GM12892 (cell line): Measurements from ENCODE around the gene C1orf159.

Experiments
- POLR2A ChIP-seq: IDR thresholded peaks from 2 replicates; pipeline ENCODE4 v1.6.1; 2011; ENCODE audit warnings: low read depth, low read length, control low read depth
- POLR2AphosphoS5 ChIP-seq: IDR thresholded peaks from 2 replicates; pipeline ENCODE4 v1.6.1; 2011; ENCODE audit warnings: low read depth, low read length, control low read depth
- TAF1 ChIP-seq: IDR thresholded peaks from 2 replicates; pipeline ENCODE4 v1.6.1; 2011; ENCODE audit warnings: low read depth, mild to moderate bottlenecking, control low read depth, low read length, borderline replicate concordance

DNA sequence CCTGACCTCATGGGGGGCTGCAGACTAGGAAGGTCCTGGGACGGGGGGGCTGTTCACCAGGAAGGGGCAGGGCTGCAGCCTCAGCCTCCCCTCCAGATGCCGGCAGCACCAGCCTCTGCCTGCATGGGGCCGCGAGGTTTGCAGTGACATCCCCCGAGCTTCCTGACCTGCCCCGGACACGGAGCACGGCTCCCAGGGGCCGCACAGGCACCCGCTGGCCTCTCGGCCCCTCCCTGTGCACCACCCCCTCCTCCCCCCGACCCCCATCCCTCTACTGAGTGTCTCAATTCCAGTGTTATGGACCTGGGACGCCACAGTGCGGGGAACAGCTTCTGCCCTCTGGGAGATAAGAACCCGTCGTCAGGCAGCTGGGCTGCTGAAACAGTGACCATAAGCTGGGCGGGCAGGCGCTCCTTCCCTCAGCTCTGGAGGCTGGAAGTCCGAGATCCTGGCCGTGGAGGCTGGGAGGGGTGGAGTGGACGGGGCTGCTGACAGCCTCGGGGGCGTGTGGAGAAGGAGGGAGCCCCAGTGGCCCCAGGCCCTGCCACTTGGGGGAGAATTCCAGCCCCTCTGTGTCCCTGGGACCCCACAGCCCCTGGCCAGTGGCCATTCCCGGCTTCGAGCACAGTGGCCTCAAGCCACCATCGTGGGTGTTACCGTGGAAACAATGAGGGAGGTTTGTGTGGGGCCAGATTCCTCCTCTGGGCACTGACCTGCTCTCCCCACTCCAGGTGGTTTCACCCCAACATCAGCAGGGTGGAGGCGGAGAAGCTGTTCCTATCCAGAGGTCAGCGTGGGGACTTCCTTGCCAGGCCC is 53.3 kb downstream of the C1orf159 start:
- TF ChIP-seq POLR2AphosphoS5: no peak
- TF ChIP-seq POLR2A: no peak
- TF ChIP-seq TAF1: no peak
